ENCODE results near the gene PHLPP1.

Gene PHLPP1

GRCh38 chr18:62771494-62772270 lies 56.3 kb downstream of the PHLPP1 start:
- DNase-seq (ENCODE audit: low read depth in 1 of 2, low spot score in 1 of 2): no peak

GRCh38 chr18:62772860-62773584 lies 57.7 kb downstream of the PHLPP1 start:
- no peak for DNase-seq (ENCODE audit: low read depth in 1 of 2, low spot score in 1 of 2)

GRCh38 chr18:62773691-62774090 lies 58.4 kb downstream of the PHLPP1 start:
- no peak for DNase-seq (ENCODE audit: low read depth in 1 of 2, low spot score in 1 of 2)

- no peak for DNase-seq (ENCODE audit: low read depth in 1 of 2, low spot score in 1 of 2)
Observed at GRCh38 chr18:62776024-62776570, 60.8 kb downstream of the PHLPP1 start.

- DNase-seq (ENCODE audit: low read depth in 1 of 2, low spot score in 1 of 2): no peak
Observed at GRCh38 chr18:62777814-62778213, 62.5 kb downstream of the PHLPP1 start.

GRCh38 chr18:62778976-62779869 lies 63.9 kb downstream of the PHLPP1 start:
- no peak for DNase-seq (ENCODE audit: low read depth in 1 of 2, low spot score in 1 of 2)

GRCh38 chr18:62781262-62781661 lies 65.9 kb downstream of the PHLPP1 start:
- DNase-seq (ENCODE audit: low read depth in 1 of 2, low spot score in 1 of 2): no peak

GRCh38 chr18:62781893-62782292 lies 66.6 kb downstream of the PHLPP1 start:
- no peak for DNase-seq (ENCODE audit: low read depth in 1 of 2, low spot score in 1 of 2)

- peak in 1 of 2 donors; percentile 20 for DNase-seq (ENCODE audit: low read depth in 1 of 2, low spot score in 1 of 2)
Observed at GRCh38 chr18:62784338-62784965, 69.1 kb downstream of the PHLPP1 start.

GRCh38 chr18:62784966-62785413 lies 69.6 kb downstream of the PHLPP1 start:
- DNase-seq (ENCODE audit: low read depth in 1 of 2, low spot score in 1 of 2): no peak

GRCh38 chr18:62786689-62787088 lies 71.3 kb downstream of the PHLPP1 start:
- no peak for DNase-seq (ENCODE audit: low read depth in 1 of 2, low spot score in 1 of 2)

GRCh38 chr18:62788111-62788510 lies 72.8 kb downstream of the PHLPP1 start:
- no peak for DNase-seq (ENCODE audit: low read depth in 1 of 2, low spot score in 1 of 2)

- no peak for DNase-seq (ENCODE audit: low read depth in 1 of 2, low spot score in 1 of 2)
Observed at GRCh38 chr18:62788876-62789275, 73.5 kb downstream of the PHLPP1 start.

GRCh38 chr18:62790871-62791772 lies 75.8 kb downstream of the PHLPP1 start:
- no peak for DNase-seq (ENCODE audit: low read depth in 1 of 2, low spot score in 1 of 2)

- DNase-seq (ENCODE audit: low read depth in 1 of 2, low spot score in 1 of 2): no peak
Observed at GRCh38 chr18:62792016-62792415, 76.7 kb downstream of the PHLPP1 start.

- no peak for DNase-seq (ENCODE audit: low read depth in 1 of 2, low spot score in 1 of 2)
Observed at GRCh38 chr18:62795813-62796212, 80.5 kb downstream of the PHLPP1 start.

GRCh38 chr18:62796216-62796621 lies 80.9 kb downstream of the PHLPP1 start:
- DNase-seq (ENCODE audit: low read depth in 1 of 2, low spot score in 1 of 2): no peak

- no peak for DNase-seq (ENCODE audit: low read depth in 1 of 2, low spot score in 1 of 2)
Observed at GRCh38 chr18:62797329-62797728, 82.0 kb downstream of the PHLPP1 start.

GRCh38 chr18:62799977-62800376 lies 84.6 kb downstream of the PHLPP1 start:
- no peak for DNase-seq (ENCODE audit: low read depth in 1 of 2, low spot score in 1 of 2)

GRCh38 chr18:62802523-62802922 lies 87.2 kb downstream of the PHLPP1 start:
- no peak for DNase-seq (ENCODE audit: low read depth in 1 of 2, low spot score in 1 of 2)

All from activated CD4-positive, alpha-beta T cell treated with anti-CD3 and anti-CD28 coated beads, Interleukin-2, amount 50 U/mL, for 24 hours (primary cell).